ENCODE data around the gene EFNA2.

EFNA2 gene

DNA sequence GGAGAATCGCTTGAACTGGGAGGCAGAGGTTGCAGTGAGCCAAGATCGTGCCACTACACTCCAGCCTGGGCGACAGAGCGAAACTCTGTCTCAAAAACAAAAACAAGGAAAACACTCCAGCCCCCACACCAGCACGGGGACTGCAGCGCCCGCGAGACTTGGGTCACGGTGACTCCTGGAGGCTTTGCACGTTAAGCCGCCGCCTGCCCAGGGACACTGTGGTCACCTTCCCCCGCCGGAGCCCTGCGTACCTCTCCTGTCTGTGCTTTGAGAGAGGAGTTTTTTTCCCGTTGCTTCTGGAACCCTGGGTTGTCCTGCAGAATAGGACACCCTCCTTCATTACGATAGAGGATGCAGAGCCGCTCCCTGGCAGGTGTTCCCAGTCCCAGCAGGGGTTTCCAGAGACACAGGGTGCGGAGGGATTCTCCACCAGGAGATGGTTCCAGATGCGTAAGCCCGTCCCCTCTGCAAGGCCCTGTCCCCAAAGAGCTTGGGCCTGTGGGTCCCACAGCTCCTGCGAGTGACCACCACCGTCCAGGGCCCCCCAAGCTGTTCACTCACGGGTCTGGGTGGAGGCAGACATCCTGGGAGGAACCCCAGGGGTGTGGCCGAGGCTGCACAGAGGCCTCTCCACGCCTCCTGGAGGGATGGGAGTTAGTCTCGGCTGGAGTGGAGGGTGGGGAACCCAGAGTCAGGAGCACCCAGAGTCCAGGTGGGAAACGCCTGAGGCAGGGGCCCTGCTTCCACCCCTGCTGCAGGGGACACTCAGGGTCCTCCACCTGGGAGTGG, 55.2 kb downstream of the EFNA2 start:
- no peak for TF ChIP-seq CTBP1 (IDR thresholded peaks at IDR 0.05; ENCODE audit: borderline replicate concordance)
- TF ChIP-seq SUZ12 (IDR thresholded peaks at IDR 0.05), result no peak
- no peak for TF ChIP-seq ZNF384 (IDR thresholded peaks at IDR 0.05)
- no peak for TF ChIP-seq L3MBTL2 (conservative IDR thresholded peaks at IDR 0.05)
- TF ChIP-seq ELF4 (IDR thresholded peaks at IDR 0.05), result no peak
- TF ChIP-seq LEF1 (IDR thresholded peaks at IDR 0.05; ENCODE audit: borderline replicate concordance), result no peak
- TF ChIP-seq FOXK2 (IDR thresholded peaks at IDR 0.05), result no peak
- no peak for TF ChIP-seq ARNT (IDR thresholded peaks at IDR 0.05)
- no peak for TF ChIP-seq BHLHE40 (IDR thresholded peaks at IDR 0.05; ENCODE audit: borderline replicate concordance)
- no peak for TF ChIP-seq FOXA1 (IDR thresholded peaks at IDR 0.05)
- TF ChIP-seq SP1 (IDR thresholded peaks at IDR 0.05), result no peak
- TF ChIP-seq NFRKB (IDR thresholded peaks at IDR 0.05), result no peak
- TF ChIP-seq FOXM1 (IDR thresholded peaks at IDR 0.05; ENCODE audit: borderline replicate concordance), result no peak
- no peak for TF ChIP-seq TARDBP (IDR thresholded peaks at IDR 0.05)
- no peak for TF ChIP-seq PKNOX1 (IDR thresholded peaks at IDR 0.05)
- no peak for TF ChIP-seq HDGF (IDR thresholded peaks at IDR 0.05; ENCODE audit: borderline replicate concordance)
- ChIA-PET CTCF (no interaction called here), POLR2A (no interaction called here)
- DNase-seq (ENCODE audit: extremely low spot score), result no peak

DNA sequence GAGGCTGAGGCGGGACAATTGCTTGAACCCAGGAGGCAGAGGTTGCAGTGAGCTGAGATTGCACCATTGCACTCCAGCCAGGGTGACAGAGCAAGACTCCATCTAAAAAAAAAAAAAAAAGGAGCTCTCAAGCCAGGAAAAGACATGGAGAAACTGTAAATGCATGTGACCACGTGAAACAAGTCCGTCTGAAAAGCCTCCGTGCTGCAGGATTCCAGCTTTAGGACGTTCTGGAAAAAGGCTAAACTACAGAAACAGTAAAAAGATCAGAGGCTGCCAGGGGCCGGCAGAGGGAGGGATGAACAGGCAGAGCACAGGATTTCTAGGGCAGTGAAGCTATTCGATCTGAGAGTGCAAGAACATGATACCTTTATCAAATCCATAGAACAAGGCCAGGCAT, 57.4 kb downstream of the EFNA2 start:
- ChIA-PET CTCF (no interaction called here), POLR2A (no interaction called here)
- DNase-seq (ENCODE audit: extremely low spot score), result no peak
- TF ChIP-seq PKNOX1 (IDR thresholded peaks at IDR 0.05), result no peak

- DNase-seq (ENCODE audit: extremely low spot score), result no peak
- ChIA-PET POLR2A (interaction anchor here (1.0 to 1.3 kb wide), 2 partner anchors 16 to 34 kb away, joined by 3 read pairs; no protein-coding TSS in a partner anchor), CTCF (no interaction called here)
- TF ChIP-seq SP1 (IDR thresholded peaks at IDR 0.05), result no peak
- no peak for TF ChIP-seq FOXM1 (IDR thresholded peaks at IDR 0.05; ENCODE audit: borderline replicate concordance)
- no peak for TF ChIP-seq PKNOX1 (IDR thresholded peaks at IDR 0.05)
- no peak for TF ChIP-seq ZNF384 (IDR thresholded peaks at IDR 0.05)
- no peak for TF ChIP-seq SUZ12 (IDR thresholded peaks at IDR 0.05)
- TF ChIP-seq NFRKB (IDR thresholded peaks at IDR 0.05), result no peak
These were observed 63.5 kb downstream of the EFNA2 start for GRCh38 chr19:1349211-1349610.

DNA sequence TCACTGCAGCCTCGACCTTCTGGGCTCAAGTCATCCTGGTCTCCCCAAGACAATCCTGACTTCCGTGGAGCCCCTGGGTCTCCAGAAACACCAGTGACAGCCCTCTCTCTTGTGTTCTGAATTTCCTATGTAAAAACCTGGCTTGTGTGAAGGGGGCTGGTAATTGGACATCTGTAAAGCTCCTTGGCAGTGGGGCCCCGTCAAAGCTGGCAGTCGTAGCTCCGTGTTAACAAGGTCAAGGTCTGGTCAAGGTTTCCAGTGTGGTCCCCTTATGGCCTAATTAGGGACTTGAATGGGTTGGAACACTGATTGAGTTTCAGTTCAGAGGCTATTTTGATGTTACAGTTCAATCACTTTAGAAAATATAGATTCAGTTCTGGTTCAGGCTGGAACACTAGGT, 65.2 kb downstream of the EFNA2 start:
- TF ChIP-seq HDGF (IDR thresholded peaks at IDR 0.05; ENCODE audit: borderline replicate concordance) (no peak), FOXA1 (IDR thresholded peaks at IDR 0.05) (no peak), BHLHE40 (IDR thresholded peaks at IDR 0.05; ENCODE audit: borderline replicate concordance) (no peak)
- POLR2A ChIA-PET, result no interaction called here
- no peak for DNase-seq (ENCODE audit: extremely low spot score)
- CTCF ChIA-PET, result no interaction called here

All from HEK293T (cell line).